Bone marrow (tissue), 2 donors: Measurements from ENCODE around the gene CD2BP2.
"Not testable (repeated sequence)": the region's sequence is repeated elsewhere in the genome, so short reads cannot be mapped to it uniquely, and the experiment has no call there.

Experiments used
- DNase-seq, 2 donors: peaks; one replicate each; lab custom pipeline; 2025; lab: John Stamatoyannopoulos, UW

The CD2BP2 gene

GRCh38 chr16:30341971-30342370 lies 13.1 kb downstream of the CD2BP2 start:
- not testable (repeated sequence) for DNase-seq

- DNase-seq = no peak
Measured at GRCh38 chr16:30340621-30341020, 14.5 kb downstream of the CD2BP2 start.

GRCh38 chr16:30338715-30339114 lies 16.4 kb downstream of the CD2BP2 start:
- DNase-seq = not testable (repeated sequence)

GRCh38 chr16:30337964-30338357 lies 17.1 kb downstream of the CD2BP2 start:
- not testable (repeated sequence) for DNase-seq

GRCh38 chr16:30335598-30336474 lies 19.3 kb downstream of the CD2BP2 start:
- DNase-seq = no peak

- DNase-seq = peak; percentile 59
Measured at GRCh38 chr16:30335028-30335597, 20.0 kb downstream of the CD2BP2 start.

GRCh38 chr16:30334473-30334989 lies 20.6 kb downstream of the CD2BP2 start:
- peak in 1 of 2 donors; percentile 48 for DNase-seq

- DNase-seq = not testable (repeated sequence)
Measured at GRCh38 chr16:30324220-30324619, 30.9 kb downstream of the CD2BP2 start.

- not testable (repeated sequence) for DNase-seq
Measured at GRCh38 chr16:30318647-30319046, 36.5 kb downstream of the CD2BP2 start.

GRCh38 chr16:30310937-30311336 lies 44.2 kb downstream of the CD2BP2 start:
- not testable (repeated sequence) for DNase-seq

- DNase-seq = not testable (repeated sequence)
Measured at GRCh38 chr16:30309255-30309654, 45.9 kb downstream of the CD2BP2 start.
